Measurements from ENCODE around the gene GOLGA2. TPM values are rescaled to one million over a fixed set of nuclear protein-coding genes. Genes with fewer than 3 reads are reported as not detected.

GOLGA2 gene
- total and polyA plus RNA-seq, 2 of the 4 experiments (the other 2 are of a cell fraction), result 118 to 146 TPM

DNA sequence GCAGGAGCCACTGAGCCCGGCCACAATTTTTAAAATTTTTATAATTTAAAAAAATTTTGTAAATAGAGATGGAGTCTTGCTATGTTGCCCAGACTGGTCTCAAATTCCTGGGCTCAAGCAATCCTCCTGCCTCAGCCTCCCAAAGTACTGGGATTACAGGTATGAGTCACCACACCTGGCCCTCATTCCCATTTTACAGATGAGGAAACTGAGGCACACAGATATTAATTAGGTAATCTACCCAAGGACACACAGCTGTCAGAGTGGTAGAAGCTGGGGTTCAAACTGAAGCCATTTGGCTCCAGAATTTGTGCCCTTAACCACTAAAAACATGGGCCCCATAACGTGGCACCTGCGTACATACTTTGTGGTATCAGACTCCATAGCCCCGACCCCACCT lies 38.9 kb upstream of the GOLGA2 start:
- ChIA-PET POLR2A (ENCODE audit: unreplicated experiment) (no interaction called here), CTCF (no interaction called here)
- DNase-seq (no peak), ATAC-seq (ENCODE audit: low read depth) (no peak)
- no CpG with 5 or more reads among the region's 4 CpGs for WGBS, 2 experiments (ENCODE audit: extremely low coverage in 2 of 2, insufficient read length in 1 of 2)
- no peak overlapping the region for H3K56ac ChIP-seq (ENCODE audit: extremely low read depth, insufficient read depth, low read length)
- in situ Hi-C loops (cut with MboI; ENCODE audit: low sequenced_read_pairs), result no loop called here
- TF ChIP-seq FOS (IDR thresholded peaks at IDR 0.05; ENCODE audit: low read depth, low read length) (no peak), BHLHE40 (IDR thresholded peaks at IDR 0.05; ENCODE audit: low read depth, low read length) (no peak), MXI1 (IDR thresholded peaks at IDR 0.05; ENCODE audit: borderline replicate concordance, low read depth, low read length) (no peak), NFE2L2 (IDR thresholded peaks at IDR 0.05; ENCODE audit: low read depth, low read length) (no peak), RFX5 (IDR thresholded peaks at IDR 0.05; ENCODE audit: low read depth, low read length) (no peak), RCOR1 (IDR thresholded peaks at IDR 0.05; ENCODE audit: insufficient replicate concordance, low read length) (no peak), MAFK (IDR thresholded peaks at IDR 0.05; ENCODE audit: low read depth, low read length) (no peak), CEBPB (IDR thresholded peaks at IDR 0.05; ENCODE audit: low read depth, low read length) (no peak), MAZ (IDR thresholded peaks at IDR 0.05; ENCODE audit: borderline replicate concordance, low read depth, low read length) (no peak), POLR2A (IDR thresholded peaks at IDR 0.05; ENCODE audit: low read depth, low read length) (no peak), CHD1 (IDR thresholded peaks at IDR 0.05; ENCODE audit: low read depth, low read length) (no peak), RAD21 (IDR thresholded peaks at IDR 0.05; ENCODE audit: low read length) (no peak)
- TF ChIP-seq, protein P1, sequence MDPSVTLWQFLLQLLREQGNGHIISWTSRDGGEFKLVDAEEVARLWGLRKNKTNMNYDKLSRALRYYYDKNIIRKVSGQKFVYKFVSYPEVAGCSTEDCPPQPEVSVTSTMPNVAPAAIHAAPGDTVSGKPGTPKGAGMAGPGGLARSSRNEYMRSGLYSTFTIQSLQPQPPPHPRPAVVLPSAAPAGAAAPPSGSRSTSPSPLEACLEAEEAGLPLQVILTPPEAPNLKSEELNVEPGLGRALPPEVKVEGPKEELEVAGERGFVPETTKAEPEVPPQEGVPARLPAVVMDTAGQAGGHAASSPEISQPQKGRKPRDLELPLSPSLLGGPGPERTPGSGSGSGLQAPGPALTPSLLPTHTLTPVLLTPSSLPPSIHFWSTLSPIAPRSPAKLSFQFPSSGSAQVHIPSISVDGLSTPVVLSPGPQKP (IDR thresholded peaks at IDR 0.05; ENCODE audit: borderline replicate concordance, low read depth, low read length), result no peak
- TF ChIP-seq, protein P2, sequence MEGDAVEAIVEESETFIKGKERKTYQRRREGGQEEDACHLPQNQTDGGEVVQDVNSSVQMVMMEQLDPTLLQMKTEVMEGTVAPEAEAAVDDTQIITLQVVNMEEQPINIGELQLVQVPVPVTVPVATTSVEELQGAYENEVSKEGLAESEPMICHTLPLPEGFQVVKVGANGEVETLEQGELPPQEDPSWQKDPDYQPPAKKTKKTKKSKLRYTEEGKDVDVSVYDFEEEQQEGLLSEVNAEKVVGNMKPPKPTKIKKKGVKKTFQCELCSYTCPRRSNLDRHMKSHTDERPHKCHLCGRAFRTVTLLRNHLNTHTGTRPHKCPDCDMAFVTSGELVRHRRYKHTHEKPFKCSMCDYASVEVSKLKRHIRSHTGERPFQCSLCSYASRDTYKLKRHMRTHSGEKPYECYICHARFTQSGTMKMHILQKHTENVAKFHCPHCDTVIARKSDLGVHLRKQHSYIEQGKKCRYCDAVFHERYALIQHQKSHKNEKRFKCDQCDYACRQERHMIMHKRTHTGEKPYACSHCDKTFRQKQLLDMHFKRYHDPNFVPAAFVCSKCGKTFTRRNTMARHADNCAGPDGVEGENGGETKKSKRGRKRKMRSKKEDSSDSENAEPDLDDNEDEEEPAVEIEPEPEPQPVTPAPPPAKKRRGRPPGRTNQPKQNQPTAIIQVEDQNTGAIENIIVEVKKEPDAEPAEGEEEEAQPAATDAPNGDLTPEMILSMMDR (conservative IDR thresholded peaks at IDR 0.05; ENCODE audit: low read depth, low read length), result no peak
- no peaks in the 10 kb centered on the region for H3K9me3 ChIP-seq (ENCODE audit: control insufficient read depth, insufficient read depth, low read length)
- H4K5ac ChIP-seq (ENCODE audit: low read depth, low read length), result no peak overlapping the region
- no peak overlapping the region for H4K8ac ChIP-seq (ENCODE audit: low read depth in 2 of 2, low read length in 2 of 2)
- peaks cover 44% of the 10 kb centered on the region for H3K36me3 ChIP-seq (ENCODE audit: control insufficient read depth, insufficient read depth, low read length)
- no peak overlapping the region for H2BK15ac ChIP-seq (ENCODE audit: low read depth, low read length)
- no peaks in the 10 kb centered on the region for H3K4me1 ChIP-seq (ENCODE audit: control insufficient read depth, insufficient read depth, low read length)
- no peak overlapping the region for H2BK120ac ChIP-seq (ENCODE audit: low read depth, low read length)
- no peak overlapping the region for H3K4me2 ChIP-seq (ENCODE audit: low read depth, low read length)
- H3K9me1 ChIP-seq (ENCODE audit: insufficient read depth, low read length), result 0 out of 2 replicates have a peak, but pooled peaks cover 5% of the 10 kb centered on the region
- no TSS peak for BruUV-seq (replicated peaks)
- intact Hi-C loops (cut with micrococcal nuclease), result no loop called here
- H3K9ac ChIP-seq (ENCODE audit: low read depth, low read length), result no peak overlapping the region
- H3K27me3 ChIP-seq (ENCODE audit: control insufficient read depth, insufficient read depth, low read length), result no peaks in the 10 kb centered on the region
- H2BK5ac ChIP-seq (ENCODE audit: low read depth, low read length, poor library complexity, severe bottlenecking), result no peak overlapping the region
- H2AFZ ChIP-seq (replicated peaks; ENCODE audit: low read length, poor library complexity), result no peak overlapping the region
- H3K27ac ChIP-seq (ENCODE audit: insufficient read depth, low read length), result no peak overlapping the region
- no peak overlapping the region for H4K91ac ChIP-seq (ENCODE audit: insufficient read depth, low read depth, low read length)
- dilution Hi-C loops (cut with HindIII; ENCODE audit: low sequenced_read_pairs, unreplicated experiment), result no loop called here
- no peak overlapping the region for H3K18ac ChIP-seq (ENCODE audit: low read depth, low read length)
- H2AK5ac ChIP-seq (ENCODE audit: low read depth, low read length), result no peak overlapping the region
- H3K79me1 ChIP-seq (ENCODE audit: low read depth in 1 of 2, low read length in 2 of 2), result peaks cover 0 to 6% of the 10 kb centered on the region in 2 experiments; a peak in 2 of 4 replicates
- H4K20me1 ChIP-seq (ENCODE audit: insufficient read depth, low read length), result no peaks in the 10 kb centered on the region
- H3K23ac ChIP-seq (ENCODE audit: low read depth, low read length), result no peak overlapping the region
- no peak overlapping the region for H3K4ac ChIP-seq (ENCODE audit: low read depth, low read length)
- H2AK9ac ChIP-seq (replicated peaks; ENCODE audit: low read depth, low read length, poor library complexity), result no peak overlapping the region
- H2BK20ac ChIP-seq (ENCODE audit: low read depth, low read length), result no peak overlapping the region
- H3K14ac ChIP-seq (replicated peaks; ENCODE audit: low read depth, low read length), result no peak overlapping the region
- H3K4me3 ChIP-seq (ENCODE audit: insufficient read depth, low read depth, low read length), result no peak overlapping the region
